Dedifferentiated amniotic fluid mesenchymal stem cell (primary cell): ENCODE data around the gene KLHL35.
"Not testable (repeated sequence)": the region's sequence is repeated elsewhere in the genome, so short reads cannot be mapped to it uniquely, and the experiment has no call there.

ENCODE experiments used
- DNase-seq: peaks from one replicate; pipeline ENCODE4 v3.0.0-alpha.2; 2016; ENCODE audit errors: extremely low spot score

The KLHL35 gene

DNA sequence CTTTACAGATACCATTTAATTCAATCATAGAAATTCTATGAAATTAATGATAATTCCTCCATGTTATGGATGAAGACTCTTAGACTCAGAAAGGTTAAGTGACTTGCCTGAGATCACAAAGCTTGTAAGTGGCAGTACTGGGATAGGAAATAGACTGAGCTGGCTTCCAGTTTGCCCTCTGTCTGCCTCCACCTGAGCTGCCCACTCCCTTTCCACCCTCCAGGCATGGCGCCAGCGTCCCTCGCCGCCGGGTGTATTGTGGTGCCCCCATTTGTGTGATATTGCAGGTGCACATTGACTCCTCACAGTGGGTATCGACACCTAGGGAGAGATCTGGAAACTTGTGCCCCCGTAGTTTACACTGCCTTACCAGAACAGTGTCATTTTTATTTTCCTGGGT, 43.1 kb downstream of the KLHL35 start:
- no peak for DNase-seq

- DNase-seq, result no peak
Observed at GRCh38 chr11:75389276-75389605, 43.8 kb downstream of the KLHL35 start.

DNA sequence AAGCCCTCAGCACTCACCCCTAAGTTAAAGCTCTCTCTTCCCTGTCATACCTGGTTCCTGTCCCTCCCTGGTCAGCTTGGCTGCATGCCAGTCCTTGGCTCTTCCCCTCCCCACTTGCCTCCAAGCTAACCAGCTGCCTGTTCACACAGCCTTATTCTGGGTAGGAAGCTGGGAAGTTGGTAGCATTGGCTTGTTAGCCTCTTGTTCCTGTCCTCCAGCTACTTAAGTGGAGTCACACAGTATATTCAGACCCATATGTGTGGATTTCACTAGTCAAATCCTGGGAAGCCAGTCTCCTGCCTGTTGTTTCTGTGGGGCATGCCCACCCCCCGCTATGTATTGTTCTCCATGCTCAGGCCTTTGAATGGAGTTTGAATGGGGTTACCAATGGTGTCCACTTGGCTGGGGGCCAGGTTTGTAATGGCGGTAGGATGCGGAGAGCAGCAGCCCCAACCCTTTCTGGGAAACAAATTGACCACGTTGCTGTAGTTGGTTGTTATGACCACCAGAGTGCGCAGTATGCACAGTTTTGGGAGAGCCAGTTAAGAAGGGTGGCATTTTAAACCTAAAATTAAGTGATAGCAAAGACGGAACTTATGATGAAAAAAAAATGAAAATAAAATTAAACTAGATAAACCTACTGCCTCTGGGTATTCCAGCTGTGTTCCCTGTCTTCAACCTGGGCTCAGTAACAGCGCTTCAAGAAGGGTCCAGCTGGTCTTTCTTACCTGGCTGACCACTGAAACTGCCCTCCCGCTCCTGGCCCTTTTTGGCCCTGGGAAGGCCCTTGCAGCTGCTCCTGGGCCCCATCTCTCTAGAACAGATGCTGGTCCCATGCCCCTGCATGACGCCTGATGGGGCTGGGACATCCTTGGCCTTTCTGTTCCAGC, 44.4 kb downstream of the KLHL35 start:
- DNase-seq, result peak; percentile 81

DNA sequence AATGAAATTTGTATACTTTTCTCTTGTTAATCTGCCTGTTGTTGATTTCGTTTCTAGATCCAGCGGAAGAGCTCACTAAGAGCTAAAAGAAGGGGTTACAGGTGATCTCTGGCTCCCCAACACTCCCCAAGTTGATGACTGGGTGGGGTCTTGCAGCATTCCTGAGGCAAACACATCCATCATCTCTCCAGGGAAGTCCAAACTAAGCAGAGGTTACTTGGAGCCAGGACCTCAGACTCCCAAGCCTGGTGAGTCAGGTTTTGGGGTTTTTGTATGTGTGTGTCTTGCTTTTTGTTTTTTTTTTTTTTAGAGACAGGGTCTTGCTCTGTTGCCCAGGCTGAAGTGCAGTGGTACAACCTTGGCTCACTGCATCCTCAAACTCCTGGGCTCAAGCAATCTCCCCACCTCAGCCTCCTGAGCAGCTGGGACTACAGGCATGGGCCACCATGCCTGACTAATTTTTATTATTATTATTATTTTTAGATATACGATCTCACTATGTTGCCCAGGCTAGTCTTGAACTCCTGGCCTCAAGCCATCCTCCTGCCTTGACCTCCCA, 45.2 kb downstream of the KLHL35 start:
- no peak for DNase-seq

DNA sequence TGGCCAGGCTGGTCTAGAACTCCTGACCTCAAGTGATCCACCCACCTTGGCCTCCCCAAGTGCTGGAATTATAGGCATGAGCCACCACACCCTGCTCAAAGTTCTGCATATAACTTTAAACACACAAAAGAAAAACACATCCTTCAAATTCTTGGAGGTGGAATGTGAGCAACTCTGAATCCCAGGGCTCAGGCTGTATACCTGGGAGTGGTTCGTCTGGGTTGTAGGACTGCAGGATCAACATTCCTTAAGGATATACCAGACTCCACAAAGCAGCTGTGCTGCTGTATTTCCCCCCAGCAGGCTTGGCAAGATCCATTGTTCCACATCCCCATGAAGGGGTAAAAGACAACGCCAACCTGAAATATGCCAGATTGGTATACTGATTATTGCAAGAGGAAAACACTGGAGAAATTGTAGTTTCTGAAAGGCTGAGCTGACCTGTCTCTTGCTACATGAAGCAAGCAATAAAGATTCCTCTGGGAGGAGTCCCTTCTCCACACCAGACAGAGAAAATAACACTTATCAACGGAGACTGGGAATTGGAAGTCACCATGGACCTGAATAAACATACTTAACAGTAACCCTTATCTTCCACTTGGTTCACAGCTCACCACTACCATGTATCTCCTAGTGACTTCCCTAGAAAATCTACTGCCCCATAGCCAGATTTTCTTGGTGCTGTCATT, 45.9 kb downstream of the KLHL35 start:
- DNase-seq, result no peak

GRCh38 chr11:75384438-75385080, 48.4 kb downstream of the KLHL35 start:
- peak; percentile 56 for DNase-seq

- no peak for DNase-seq
Observed at GRCh38 chr11:75383246-75383645, 49.8 kb downstream of the KLHL35 start.

- DNase-seq, result no peak
Observed at GRCh38 chr11:75380716-75381420, 52.1 kb downstream of the KLHL35 start.

DNA sequence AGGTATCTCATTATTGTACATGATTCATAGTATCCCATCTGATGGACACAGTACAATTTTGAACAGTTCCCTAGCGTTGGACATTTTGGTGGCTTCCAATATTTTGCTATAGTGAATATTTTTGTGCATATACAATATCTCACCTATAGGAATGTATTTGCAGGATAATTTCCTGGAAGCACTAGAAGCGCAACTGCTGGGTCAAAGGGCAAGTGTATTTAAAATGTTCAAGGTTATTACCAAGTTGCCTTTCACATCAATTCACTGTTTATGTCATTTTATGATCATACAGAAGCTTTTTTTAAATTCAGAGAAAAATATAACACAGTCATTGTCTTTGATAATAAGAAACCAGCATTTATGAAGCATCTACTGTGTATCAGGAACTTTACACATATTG, 52.8 kb downstream of the KLHL35 start:
- DNase-seq, result no peak

- not testable (repeated sequence) for DNase-seq
Observed at GRCh38 chr11:75378776-75379175, 54.2 kb downstream of the KLHL35 start.

DNA sequence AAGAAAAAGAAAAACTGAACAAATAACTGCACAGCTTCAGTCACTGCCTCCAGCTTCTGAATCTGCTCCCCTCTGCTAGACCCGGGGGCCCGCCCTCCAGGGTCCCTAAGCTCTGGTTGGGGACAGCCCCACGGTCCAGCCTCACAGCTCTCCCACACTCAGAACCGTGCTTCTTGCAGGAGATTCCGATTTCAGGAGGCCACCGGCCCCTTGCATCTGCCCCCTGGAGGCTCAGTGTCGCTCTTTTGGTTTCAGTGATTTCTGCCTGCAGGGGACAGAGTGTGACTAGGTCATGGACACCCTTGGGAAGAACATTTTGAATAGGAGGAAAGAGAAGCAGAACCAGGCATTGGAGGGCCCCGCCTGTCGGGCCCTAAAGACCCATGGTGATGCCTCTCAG, 56.8 kb downstream of the KLHL35 start:
- DNase-seq, result no peak

DNA sequence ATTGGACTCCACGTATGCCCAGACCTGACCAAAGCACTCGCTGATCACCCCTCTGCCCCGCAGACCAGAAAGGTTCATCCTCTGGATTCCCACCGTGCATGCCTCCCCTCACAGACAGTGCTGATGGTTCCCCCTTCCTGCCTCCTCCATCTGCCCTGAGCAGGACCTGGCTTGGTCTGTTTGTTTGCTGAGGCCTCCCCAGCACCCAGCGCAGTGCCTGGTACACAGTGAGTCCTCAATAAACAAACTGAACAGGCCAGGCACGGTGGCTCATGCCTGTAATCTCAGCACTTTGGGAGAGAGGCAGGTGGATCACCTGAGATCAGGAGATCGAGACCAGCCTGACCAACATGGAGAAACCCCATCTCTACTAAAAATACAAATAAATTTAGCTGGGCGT, 57.4 kb downstream of the KLHL35 start:
- no peak for DNase-seq

GRCh38 chr11:75374646-75375045, 58.4 kb downstream of the KLHL35 start:
- no peak for DNase-seq

DNA sequence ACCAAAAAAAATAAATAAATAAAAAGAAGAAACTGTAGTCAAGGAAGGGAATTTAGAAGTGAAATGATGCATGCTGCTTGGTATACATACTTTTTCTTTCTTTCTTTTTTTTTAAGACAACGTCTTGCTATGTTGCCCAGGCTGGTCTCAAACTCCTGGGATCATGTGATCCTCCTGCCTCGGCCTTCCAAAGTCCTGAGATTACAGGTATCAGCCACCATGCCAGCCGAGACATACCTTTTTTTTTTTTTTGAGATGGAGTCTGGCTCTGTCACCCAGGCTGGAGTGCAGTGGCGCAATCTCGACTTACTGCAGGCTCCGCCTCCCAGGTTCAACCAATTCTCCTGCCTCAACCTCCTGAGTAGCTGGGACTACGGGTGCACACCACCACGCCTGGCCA, 59.8 kb downstream of the KLHL35 start:
- DNase-seq, result no peak
